ENCODE data around the gene RGS7BP. TPM values are rescaled to one million over a fixed set of nuclear protein-coding genes. Genes with fewer than 3 reads are reported as not detected.

RGS7BP gene
- total and polyA plus RNA-seq, 2 experiments from 2014 or later: 0.11 TPM; not detected in 1

DNA sequence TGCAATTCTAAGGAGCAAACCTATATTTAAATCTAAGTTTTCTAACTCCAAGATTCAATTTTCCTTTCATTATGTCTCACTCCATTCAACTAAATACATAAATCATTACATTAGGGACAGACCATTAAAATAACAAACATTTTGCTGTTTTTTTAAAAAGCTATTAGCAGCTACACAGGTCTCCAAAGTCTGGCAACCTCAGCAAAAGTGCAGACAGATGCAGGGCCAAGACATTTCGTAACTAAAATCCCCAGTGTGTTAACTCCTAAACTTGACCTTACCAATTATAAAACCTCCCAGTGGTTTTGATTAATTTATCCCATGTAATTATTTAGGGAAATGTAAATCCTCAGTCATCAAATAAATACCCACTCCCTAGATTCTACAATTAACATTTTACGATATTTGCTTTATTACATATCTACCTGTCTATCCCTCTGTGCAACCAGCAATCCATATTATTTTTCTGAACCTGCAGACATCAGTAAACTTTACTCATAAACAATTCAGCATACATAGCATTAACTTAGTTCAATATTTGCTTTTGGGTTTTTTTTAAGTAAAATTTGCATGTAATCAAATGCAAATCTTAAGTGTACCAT is 64.7 kb downstream of the RGS7BP start:
- Histone ChIP-seq H3K4me1 (ENCODE audit: insufficient read depth) (no peaks in the 10 kb centered on the region), H2AFZ (no peak overlapping the region), H3K27ac (no peak overlapping the region), H3K27me3 (replicated peaks; ENCODE audit: insufficient read depth) (peaks cover 3% of the 10 kb centered on the region; the same call in 1 of the 2 replicates), H3K4me2 (ENCODE audit: unreplicated experiment) (no peak overlapping the region), H3K9me2 (ENCODE audit: insufficient read depth) (no peaks in the 10 kb centered on the region), H3K9ac (no peak overlapping the region), H3F3A (ENCODE audit: insufficient read depth) (no peaks in the 10 kb centered on the region), H3K79me2 (ENCODE audit: insufficient read depth) (no peaks in the 10 kb centered on the region), H3K9me3 (ENCODE audit: low read depth) (no peaks in the 10 kb centered on the region), H3K36me3 (ENCODE audit: low read depth) (no peaks in the 10 kb centered on the region), H4K20me1 (ENCODE audit: insufficient read depth) (no peaks in the 10 kb centered on the region), H3K4me3 (no peak overlapping the region)
- no peak for TF ChIP-seq EZH2 (IDR thresholded peaks at IDR 0.05; ENCODE audit: insufficient read depth, poor library complexity, severe bottlenecking)
- no peak for TF ChIP-seq EZH2phosphoT487 (IDR thresholded peaks at IDR 0.05; ENCODE audit: insufficient read depth, low read depth)
- 31 to 42% methylated on average over 2 of the region's 2 CpGs for WGBS, 2 experiments (ENCODE audit: low coverage in 1 of 2, low lambda C conversion rate in 2 of 2, missing lambda C conversion rate in 2 of 2)
- in situ Hi-C loops (cut with MboI): no loop called here
- DNase-seq: no peak

DNA sequence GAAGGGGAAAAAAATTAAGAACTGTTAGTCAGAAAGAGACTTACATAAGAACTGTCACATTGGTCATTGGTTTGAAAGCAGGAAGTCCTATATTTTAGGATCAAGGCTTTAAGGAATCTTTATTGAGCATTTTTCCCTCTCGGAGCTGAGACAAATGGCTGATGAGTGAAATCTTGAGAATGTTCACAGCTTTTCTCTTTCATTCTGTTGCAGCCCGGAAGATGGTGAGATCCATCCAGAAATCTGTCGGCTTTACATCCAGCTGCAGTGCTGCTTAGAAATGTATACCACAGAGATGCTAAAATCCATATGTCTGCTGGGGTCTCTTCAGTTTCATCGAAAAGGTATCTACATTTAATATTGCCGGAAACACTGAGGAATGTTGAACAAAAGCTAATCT is 69.7 kb downstream of the RGS7BP start:
- Histone ChIP-seq H4K20me1 (ENCODE audit: insufficient read depth) (no peaks in the 10 kb centered on the region), H3K4me3 (no peak overlapping the region), H3F3A (ENCODE audit: insufficient read depth) (no peaks in the 10 kb centered on the region), H3K27me3 (replicated peaks; ENCODE audit: insufficient read depth) (peaks cover 7% of the 10 kb centered on the region; the same call in 1 of the 2 replicates), H3K27ac (no peak overlapping the region), H3K4me1 (ENCODE audit: insufficient read depth) (no peaks in the 10 kb centered on the region), H3K9ac (no peak overlapping the region), H3K9me3 (ENCODE audit: low read depth) (no peaks in the 10 kb centered on the region), H3K4me2 (ENCODE audit: unreplicated experiment) (no peak overlapping the region), H2AFZ (no peak overlapping the region), H3K9me2 (ENCODE audit: insufficient read depth) (no peaks in the 10 kb centered on the region), H3K79me2 (ENCODE audit: insufficient read depth) (no peaks in the 10 kb centered on the region), H3K36me3 (ENCODE audit: low read depth) (no peaks in the 10 kb centered on the region)
- TF ChIP-seq EZH2phosphoT487 (IDR thresholded peaks at IDR 0.05; ENCODE audit: insufficient read depth, low read depth) (no peak), EZH2 (IDR thresholded peaks at IDR 0.05; ENCODE audit: insufficient read depth, poor library complexity, severe bottlenecking) (no peak)
- DNase-seq: no peak
- WGBS, 2 experiments (ENCODE audit: low coverage in 1 of 2, low lambda C conversion rate in 2 of 2, missing lambda C conversion rate in 2 of 2): 23 to 26% methylated on average over 5 of the region's 5 CpGs
- in situ Hi-C loops (cut with MboI): no loop called here

DNA sequence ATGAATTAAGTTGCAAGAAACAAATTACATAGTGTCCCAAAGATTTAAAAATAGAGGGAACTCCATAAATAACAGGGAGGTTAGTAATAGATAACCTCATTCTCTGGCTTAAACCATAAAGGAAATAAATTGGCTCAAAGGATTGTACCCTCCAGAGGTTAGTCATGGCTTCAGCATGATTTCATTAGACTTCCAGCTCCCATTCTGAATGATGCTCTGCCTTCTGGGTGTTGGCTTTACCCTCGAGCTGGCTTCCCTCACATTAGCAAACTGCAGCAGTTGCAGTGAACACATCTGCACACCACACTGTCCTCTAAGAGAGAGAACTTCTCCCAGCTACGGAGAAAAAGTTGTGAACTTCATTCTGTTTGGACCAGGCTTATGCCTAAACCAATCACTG is 70.4 kb downstream of the RGS7BP start:
- no peak overlapping the region for H3K4me2 ChIP-seq (ENCODE audit: unreplicated experiment)
- H4K20me1 ChIP-seq (ENCODE audit: insufficient read depth): no peaks in the 10 kb centered on the region
- H3K4me1 ChIP-seq (ENCODE audit: insufficient read depth): no peaks in the 10 kb centered on the region
- no peaks in the 10 kb centered on the region for H3K9me3 ChIP-seq (ENCODE audit: low read depth)
- H3K79me2 ChIP-seq (ENCODE audit: insufficient read depth): no peaks in the 10 kb centered on the region
- no peak overlapping the region for H2AFZ ChIP-seq
- H3K36me3 ChIP-seq (ENCODE audit: low read depth): no peaks in the 10 kb centered on the region
- H3K9ac ChIP-seq: no peak overlapping the region
- 2 to 4% methylated on average over 2 of the region's 2 CpGs for WGBS, 2 experiments (ENCODE audit: low coverage in 1 of 2, low lambda C conversion rate in 2 of 2, missing lambda C conversion rate in 2 of 2)
- H3K9me2 ChIP-seq (ENCODE audit: insufficient read depth): no peaks in the 10 kb centered on the region
- DNase-seq: peak; percentile 6
- no peak overlapping the region for H3K27ac ChIP-seq
- no peaks in the 10 kb centered on the region for H3F3A ChIP-seq (ENCODE audit: insufficient read depth)
- in situ Hi-C loops (cut with MboI): no loop called here
- peaks cover 7% of the 10 kb centered on the region; the same call in 1 of the 2 replicates for H3K27me3 ChIP-seq (replicated peaks; ENCODE audit: insufficient read depth)
- TF ChIP-seq EZH2phosphoT487 (IDR thresholded peaks at IDR 0.05; ENCODE audit: insufficient read depth, low read depth) (no peak), EZH2 (IDR thresholded peaks at IDR 0.05; ENCODE audit: insufficient read depth, poor library complexity, severe bottlenecking) (no peak)
- no peak overlapping the region for H3K4me3 ChIP-seq

DNA sequence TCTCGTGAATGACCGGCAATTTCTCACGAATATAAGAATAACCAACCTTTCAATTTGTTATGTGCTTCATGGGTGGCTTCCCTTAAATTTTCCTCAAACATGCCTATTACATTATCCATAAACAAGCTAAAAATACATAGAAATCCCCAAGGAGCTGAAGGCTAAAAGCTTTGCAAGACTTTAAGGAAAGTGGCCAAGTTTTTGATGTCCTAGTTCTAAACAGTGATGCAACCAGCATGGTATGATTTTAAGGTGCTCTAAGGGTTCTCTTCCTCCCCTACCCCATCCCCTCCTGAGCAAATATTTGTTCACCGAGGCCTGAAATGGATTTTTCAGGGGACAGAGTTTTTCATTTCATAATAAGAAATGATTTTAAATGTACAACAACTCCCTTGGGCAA is 79.8 kb downstream of the RGS7BP start:
- 0 out of 2 replicates have a peak, but pooled peaks cover 6% of the 10 kb centered on the region for H3K27me3 ChIP-seq (replicated peaks; ENCODE audit: insufficient read depth)
- no peaks in the 10 kb centered on the region for H3K4me1 ChIP-seq (ENCODE audit: insufficient read depth)
- no peaks in the 10 kb centered on the region for H3K9me3 ChIP-seq (ENCODE audit: low read depth)
- no peak overlapping the region for H3K27ac ChIP-seq
- in situ Hi-C loops (cut with MboI): no loop called here
- no peaks in the 10 kb centered on the region for H3K9me2 ChIP-seq (ENCODE audit: insufficient read depth)
- no peak overlapping the region for H2AFZ ChIP-seq
- no peaks in the 10 kb centered on the region for H3K79me2 ChIP-seq (ENCODE audit: insufficient read depth)
- H3K4me2 ChIP-seq (ENCODE audit: unreplicated experiment): no peak overlapping the region
- H3F3A ChIP-seq (ENCODE audit: insufficient read depth): no peaks in the 10 kb centered on the region
- no peak overlapping the region for H3K9ac ChIP-seq
- H4K20me1 ChIP-seq (ENCODE audit: insufficient read depth): no peaks in the 10 kb centered on the region
- H3K4me3 ChIP-seq: no peak overlapping the region
- 22 to 32% methylated on average over 4 of the region's 4 CpGs for WGBS, 2 experiments (ENCODE audit: low coverage in 1 of 2, low lambda C conversion rate in 2 of 2, missing lambda C conversion rate in 2 of 2)
- no peak for TF ChIP-seq EZH2 (IDR thresholded peaks at IDR 0.05; ENCODE audit: insufficient read depth, poor library complexity, severe bottlenecking)
- no peak for TF ChIP-seq EZH2phosphoT487 (IDR thresholded peaks at IDR 0.05; ENCODE audit: insufficient read depth, low read depth)
- H3K36me3 ChIP-seq (ENCODE audit: low read depth): no peaks in the 10 kb centered on the region
- DNase-seq: no peak

DNA sequence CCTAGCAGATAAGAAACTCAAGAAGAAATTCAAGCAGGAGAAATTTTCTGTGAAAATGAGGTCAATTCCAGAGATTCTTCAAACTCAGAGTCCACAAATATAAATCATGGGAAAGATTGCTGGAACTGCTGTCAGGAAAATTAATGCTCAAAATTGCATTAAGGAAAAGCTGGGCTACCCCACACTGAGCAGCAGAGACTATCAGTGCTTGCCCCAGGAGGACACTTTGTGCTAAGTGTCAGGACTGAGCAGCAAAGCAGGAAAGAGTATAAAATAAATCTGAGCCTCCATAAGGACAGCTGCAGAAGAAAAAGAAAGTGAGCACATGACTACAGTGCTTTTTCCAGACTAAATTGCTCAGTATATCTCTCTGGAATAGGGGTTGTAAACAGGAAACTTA is 81.6 kb downstream of the RGS7BP start:
- H3K9me3 ChIP-seq (ENCODE audit: low read depth): no peaks in the 10 kb centered on the region
- no peak for DNase-seq
- TF ChIP-seq EZH2phosphoT487 (IDR thresholded peaks at IDR 0.05; ENCODE audit: insufficient read depth, low read depth): no peak
- no peak for TF ChIP-seq EZH2 (IDR thresholded peaks at IDR 0.05; ENCODE audit: insufficient read depth, poor library complexity, severe bottlenecking)
- H2AFZ ChIP-seq: no peak overlapping the region
- no peaks in the 10 kb centered on the region for H3K9me2 ChIP-seq (ENCODE audit: insufficient read depth)
- H3K27me3 ChIP-seq (replicated peaks; ENCODE audit: insufficient read depth): 0 out of 2 replicates have a peak, but pooled peaks cover 6% of the 10 kb centered on the region
- no peaks in the 10 kb centered on the region for H3K4me1 ChIP-seq (ENCODE audit: insufficient read depth)
- H3K36me3 ChIP-seq (ENCODE audit: low read depth): no peaks in the 10 kb centered on the region
- no peaks in the 10 kb centered on the region for H4K20me1 ChIP-seq (ENCODE audit: insufficient read depth)
- H3K9ac ChIP-seq: no peak overlapping the region
- no peak overlapping the region for H3K4me3 ChIP-seq
- in situ Hi-C loops (cut with MboI): no loop called here
- no peak overlapping the region for H3K27ac ChIP-seq
- no peak overlapping the region for H3K4me2 ChIP-seq (ENCODE audit: unreplicated experiment)
- no peaks in the 10 kb centered on the region for H3F3A ChIP-seq (ENCODE audit: insufficient read depth)
- no peaks in the 10 kb centered on the region for H3K79me2 ChIP-seq (ENCODE audit: insufficient read depth)
